GM12878 (cell line): ENCODE measurements around the gene GLI2. TPM values are rescaled to one million over a fixed set of nuclear protein-coding genes. Genes with fewer than 3 reads are reported as not detected.

Experiments
- ATAC-seq: fragments of 200-7000 bp; cut with Tn5 transposase; 3 replicates; pipeline ENCODE4 v1.9.1; 2020; ENCODE audit warnings: mild to moderate bottlenecking, moderate library complexity
- BruUV-seq: library from RNA; stranded (reverse); fragments of 400-500 nt; replicated peaks from 2 replicates; lab custom pipeline; 2021; lab: Mats Ljungman, UMichigan
- CTCF ChIA-PET: fragments of 300-600 bp; sonication (Branson Sonifier 250); formaldehyde crosslinking; extraction: SDS; loops from one replicate; lab custom pipeline; 2021; ENCODE audit warnings: inconsistent platforms; lab: Yijun Ruan, JAX
- POLR2A ChIA-PET: fragments of 350-600 bp; formaldehyde crosslinking; extraction: SDS; loops from one replicate; lab custom pipeline; 2021; ENCODE audit warnings: inconsistent platforms; lab: Charles Lee
- RAD21 ChIA-PET: fragments of 300-600 bp; sonication (Branson Sonifier 250); formaldehyde crosslinking; loops from one replicate; lab custom pipeline; 2023; ENCODE audit warnings: antibody characterized with exemption; ENCODE audit not compliant: unreplicated experiment; lab: Charles Lee
- SMC1A ChIA-PET: fragments of 300-600 bp; sonication (Branson Sonifier 250); formaldehyde crosslinking; loops from one replicate; lab custom pipeline; 2023; ENCODE audit not compliant: unreplicated experiment, uncharacterized antibody; lab: Charles Lee
- DNase-seq: peaks from one replicate; pipeline ENCODE4 v3.0.0-alpha.2; 2011; ENCODE audit warnings: low read depth, low spot score
- FAIRE-seq: peaks from 3 replicates; lab custom pipeline; 2011; peaks lifted over from hg19 to GRCh38; lab: Jason Lieb, UNC
- H2AFZ ChIP-seq: 2 replicates; pipeline ENCODE4 v1.6.0; 2011; ENCODE audit warnings: low read depth, low read length, control low read depth; ENCODE audit not compliant: control insufficient read depth
- H3K27ac ChIP-seq: 2 replicates; pipeline ENCODE4 v1.5.1; 2011; ENCODE audit warnings: control low read depth; ENCODE audit not compliant: control insufficient read depth, insufficient read depth
- H3K27me3 ChIP-seq, 2 experiments: replicated peaks in 1 of 2; 2 replicates each; pipeline versions ENCODE4 v1.6.0 to v1.6.1; 2011; ENCODE audit warnings: low read length in 1 of 2; ENCODE audit not compliant: control insufficient read depth in 2 of 2, insufficient read depth in 2 of 2
- H3K36me3 ChIP-seq, 2 experiments: 2 replicates each; pipeline ENCODE4 v1.5.1; 2011; ENCODE audit warnings: low read length in 1 of 2; ENCODE audit not compliant: control insufficient read depth in 2 of 2, insufficient read depth in 2 of 2
- H3K4me1 ChIP-seq: 2 replicates; pipeline ENCODE4 v1.6.1; 2011; ENCODE audit warnings: mild to moderate bottlenecking, low read length, moderate library complexity, mixed read lengths; ENCODE audit not compliant: control insufficient read depth, insufficient read depth
- H3K4me2 ChIP-seq: 2 replicates; pipeline ENCODE4 v1.6.0; 2011; ENCODE audit warnings: control low read depth; ENCODE audit not compliant: control insufficient read depth, insufficient read depth
- H3K4me3 ChIP-seq: fragments of 200-600 bp; sonication (generic); 2 replicates; pipeline ENCODE4 v1.5.1; 2016
- H3K79me2 ChIP-seq: 2 replicates; pipeline ENCODE4 v1.6.0; 2011; ENCODE audit warnings: low read length; ENCODE audit not compliant: control insufficient read depth, insufficient read depth
- H3K9ac ChIP-seq: 2 replicates; pipeline ENCODE4 v1.8.0; 2011; ENCODE audit warnings: low read length, control low read depth, mixed read lengths; ENCODE audit not compliant: control insufficient read depth, insufficient read depth
- H3K9me3 ChIP-seq: replicated peaks from 3 replicates; pipeline ENCODE4 v1.5.1; 2011; ENCODE audit warnings: mild to moderate bottlenecking, low read length; ENCODE audit not compliant: control insufficient read depth, insufficient read depth
- H4K20me1 ChIP-seq: 2 replicates; pipeline ENCODE4 v1.6.0; 2011; ENCODE audit not compliant: control insufficient read depth, insufficient read depth
- CBFB ChIP-seq: IDR thresholded peaks from 2 replicates; pipeline ENCODE4 v1.6.1; 2016; ENCODE audit warnings: antibody characterized with exemption, low read depth
- CEBPZ ChIP-seq: fragments of 150-350 bp; IDR thresholded peaks from 2 replicates; pipeline ENCODE4 v1.6.1; 2016; ENCODE audit warnings: low read depth, low read length
- ELK1 ChIP-seq: IDR thresholded peaks from 2 replicates; pipeline ENCODE4 v1.6.1; 2012; ENCODE audit warnings: low read depth, low read length, improper control_type of control experiment
- GABPA ChIP-seq: IDR thresholded peaks from 2 replicates; pipeline ENCODE4 v1.6.1; 2014; ENCODE audit warnings: antibody characterized with exemption, low read depth, mild to moderate bottlenecking, inconsistent platforms
- GATAD2B ChIP-seq: fragments of 450-650 bp; conservative IDR thresholded peaks from 2 replicates; pipeline ENCODE4 v1.6.1; 2017; ENCODE audit warnings: low read depth, mild to moderate bottlenecking, moderate library complexity
- HDAC6 ChIP-seq: fragments of 200-600 bp; sonication (generic); IDR thresholded peaks from one replicate; pipeline ENCODE4 v1.8.0; 2017; ENCODE audit warnings: antibody characterized with exemption; ENCODE audit not compliant: unreplicated experiment
- HSF1 ChIP-seq: fragments of 150-350 bp; IDR thresholded peaks from 2 replicates; pipeline ENCODE4 v1.6.1; 2014; ENCODE audit warnings: mild to moderate bottlenecking, low read depth, low read length
- LARP7 ChIP-seq: fragments of 450-650 bp; IDR thresholded peaks from 2 replicates; pipeline ENCODE4 v1.6.1; 2017; ENCODE audit warnings: mild to moderate bottlenecking
- MXI1 ChIP-seq: fragments of 150-350 bp; IDR thresholded peaks from 2 replicates; pipeline ENCODE4 v1.6.1; 2011; ENCODE audit warnings: low read depth, mild to moderate bottlenecking, inconsistent platforms, low read length, improper control_type of control experiment
- MYC ChIP-seq: IDR thresholded peaks from 2 replicates; pipeline ENCODE4 v1.6.1; 2011; ENCODE audit warnings: mild to moderate bottlenecking, low read length, moderate library complexity, inconsistent platforms; ENCODE audit not compliant: insufficient read depth, insufficient replicate concordance, insufficient read length, severe bottlenecking
- PAX8 ChIP-seq: fragments of 450-650 bp; IDR thresholded peaks from 2 replicates; pipeline ENCODE4 v1.6.1; 2017; ENCODE audit warnings: mild to moderate bottlenecking, moderate library complexity
- RBBP5 ChIP-seq: fragments of 200-600 bp; sonication (generic); conservative IDR thresholded peaks from 2 replicates; pipeline ENCODE4 v1.6.1; 2016
- SUPT20H ChIP-seq: IDR thresholded peaks from 2 replicates; pipeline ENCODE4 v1.6.1; 2011; ENCODE audit warnings: low read depth, mild to moderate bottlenecking, low read length, moderate library complexity, borderline replicate concordance; ENCODE audit not compliant: control insufficient read depth
- TAF1 ChIP-seq: IDR thresholded peaks from 2 replicates; pipeline ENCODE4 v1.6.1; 2011; ENCODE audit warnings: mild to moderate bottlenecking, low read depth, low read length, borderline replicate concordance
- ZNF217 ChIP-seq: fragments of 450-650 bp; IDR thresholded peaks from 2 replicates; pipeline ENCODE4 v1.6.1; 2017; ENCODE audit warnings: antibody characterized with exemption, mild to moderate bottlenecking
- WGBS: methylation state at CpG from one replicate; pipeline ENCODE4 v1.1.6; 2016; ENCODE audit warnings: low lambda C conversion rate; ENCODE audit not compliant: insufficient replicate concordance, insufficient coverage; ENCODE audit errors: missing lambda C conversion rate; 5-methylcytosine and 5-hydroxymethylcytosine counted together
- in situ Hi-C: fragments of 300-500 bp; cut with MboI; formaldehyde crosslinking; loops from 9 replicates; pipeline ENCODE4 v1.14.3; 2018; ENCODE audit warnings: mixed read lengths
- intact Hi-C: fragments of 100-400 bp; cut with micrococcal nuclease; formaldehyde crosslinking; loops from one replicate; pipeline ENCODE4 v1.14.2; 2022; ENCODE audit not compliant: unreplicated experiment
- polyA plus RNA-seq, 11 experiments: library from polyadenylated mRNA; depleted of rRNA in 4 of 11; unstranded in 6 of 11; stranded (reverse) in 5 of 11; fragments of >200 nt; fragmentation: Nextera tagmentation in 4 of 11; fragmentation: Illumina TruSeq in 1 of 11; extraction: Ambion mirVana in 4 of 11; extraction: Trizol in 1 of 11; gene quantifications; 1 replicate in 1 of 11; 2 replicates in 10 of 11; pipeline versions ENCODE4 v1.2.1 to v1.2.3, GENCODE V29; 2011 to 2016; ENCODE audit warnings: inconsistent platforms in 2 of 11, missing spikeins in 2 of 11, low read depth in 1 of 11
- total RNA-seq, 4 experiments: library from RNA; depleted of rRNA in 3 of 4; stranded (reverse); fragments of >200 nt in 3 of 4; fragmentation: Illumina TruSeq in 1 of 4; extraction: Trizol in 1 of 4; gene quantifications; 2 replicates each; pipeline versions ENCODE4 v1.2.1 to v1.2.3, GENCODE V29; 2013 to 2021

Gene GLI2
- total and polyA plus RNA-seq, 10 of the 15 experiments (the other 5 are each of a cell fraction or from before 2014, with no cell fraction given) = 0.01 TPM; not detected in 9

- TF ChIP-seq ELK1 = no peak
- TF ChIP-seq CEBPZ = no peak
- no peak for TF ChIP-seq LARP7
Observed at GRCh38 chr2:120687210-120687609, 48.5 kb upstream of the GLI2 start (continued).

- no peaks in the 10 kb centered on the region for H3K9me3 ChIP-seq
- ChIA-PET SMC1A (no interaction called here), RAD21 (no interaction called here), CTCF (interaction anchor here (0.7 kb wide), 1 partner anchor 1809 kb away, joined by 3 read pairs; no protein-coding TSS in a partner anchor), POLR2A (no interaction called here)
- no peaks in the 10 kb centered on the region for H3K27me3 ChIP-seq
- no peaks in the 10 kb centered on the region for H3K36me3 ChIP-seq
- WGBS = 42% methylated on average over 11 of the region's 11 CpGs
- H3K79me2 ChIP-seq = no peaks in the 10 kb centered on the region
- no peak for TF ChIP-seq PAX8
- TF ChIP-seq TAF1 = no peak
- no peak for TF ChIP-seq HSF1
- TF ChIP-seq SUPT20H = no peak
- no peak for TF ChIP-seq GATAD2B
- TF ChIP-seq RBBP5 = no peak
- no peak for TF ChIP-seq ZNF217
- no peak for TF ChIP-seq HDAC6
- no peak for TF ChIP-seq GABPA
- no peak for TF ChIP-seq MYC
- no peak for TF ChIP-seq CBFB
- TF ChIP-seq MXI1 = no peak
- no peak overlapping the region for H3K4me2 ChIP-seq
- ATAC-seq (no peak), FAIRE-seq (no peak), DNase-seq (no peak)
- in situ Hi-C loops = loop anchor here (25.0 kb wide), 1 partner anchor 478 kb away; the partner anchor contains the start of gene TMEM185B
- H3K4me1 ChIP-seq = no peaks in the 10 kb centered on the region
- no peak overlapping the region for H3K9ac ChIP-seq
- BruUV-seq = no TSS peak
- H3K27ac ChIP-seq = no peak overlapping the region
- no peak overlapping the region for H2AFZ ChIP-seq
- intact Hi-C loops = no loop called here
- H3K4me3 ChIP-seq = no peak overlapping the region
- H4K20me1 ChIP-seq = no peaks in the 10 kb centered on the region
Observed at GRCh38 chr2:120690521-120690920, 45.1 kb upstream of the GLI2 start.
